Upper lobe of left lung (tissue), 4 donors: ENCODE results near the gene SSBP3.

ENCODE experiments used
- CTCF ChIP-seq, 6 experiments: fragments of 450-650 bp in 4 of 6; fragments of 200-600 bp in 2 of 6; sonication (generic) in 2 of 6; IDR thresholded peaks; one replicate each; pipeline ENCODE4 v1.5.1; 2016 to 2019; ENCODE audit warnings: antibody characterized with exemption in 6 of 6
- POLR2A ChIP-seq, 4 donors: fragments of 450-650 bp; IDR thresholded peaks; one replicate each; pipeline ENCODE4 v1.5.1; 2016 to 2017; ENCODE audit warnings: antibody characterized with exemption in 4 of 4, mild to moderate bottlenecking in 2 of 4

- no peak for TF ChIP-seq CTCF (IDR thresholded peaks at IDR 0.05)
- TF ChIP-seq POLR2A (IDR thresholded peaks at IDR 0.05): no peak
These were observed 111.3 kb downstream of the SSBP3 start for GRCh38 chr1:54294887-54295286.
